NCI-H1694 (cell line): ENCODE results near the gene TREML1.
"Not testable (repeated sequence)": the region's sequence is repeated elsewhere in the genome, so short reads cannot be mapped to it uniquely, and the experiment has no call there.

Source experiments
- DNase-seq: peaks from one replicate; lab custom pipeline; 2025; lab: John Stamatoyannopoulos, UW

The TREML1 gene

GRCh38 chr6:41147917-41148316 is 6.2 kb downstream of the TREML1 start:
- DNase-seq, result no peak

- no peak for DNase-seq
Observed at GRCh38 chr6:41136911-41137310, 17.2 kb downstream of the TREML1 start.

GRCh38 chr6:41135062-41135832 is 18.9 kb downstream of the TREML1 start:
- no peak for DNase-seq

- DNase-seq, result no peak
Observed at GRCh38 chr6:41132254-41132653, 21.9 kb downstream of the TREML1 start.

- DNase-seq, result no peak
Observed at GRCh38 chr6:41125282-41125681, 28.9 kb downstream of the TREML1 start.

- DNase-seq, result no peak
Observed at GRCh38 chr6:41122918-41123317, 31.2 kb downstream of the TREML1 start.

- no peak for DNase-seq
Observed at GRCh38 chr6:41122373-41122772, 31.8 kb downstream of the TREML1 start.

- DNase-seq, result no peak
Observed at GRCh38 chr6:41120058-41120457, 34.1 kb downstream of the TREML1 start.

GRCh38 chr6:41119508-41119907 is 34.6 kb downstream of the TREML1 start:
- DNase-seq, result no peak

- DNase-seq, result not testable (repeated sequence)
Observed at GRCh38 chr6:41115027-41115426, 39.1 kb downstream of the TREML1 start.

- DNase-seq, result no peak
Observed at GRCh38 chr6:41111017-41111416, 43.1 kb downstream of the TREML1 start.

- DNase-seq, result no peak
Observed at GRCh38 chr6:41103847-41104246, 50.3 kb downstream of the TREML1 start.

- no peak for DNase-seq
Observed at GRCh38 chr6:41100871-41101287, 53.3 kb downstream of the TREML1 start.
